MG63 (cell line): ENCODE measurements around the gene OPCML. TPM values are rescaled to one million over a fixed set of nuclear protein-coding genes. Genes with fewer than 3 reads are reported as not detected.

Experiments
- DNase-seq: peaks from one replicate; pipeline ENCODE4 v3.0.0-alpha.2; 2020
- H3K27me3 ChIP-seq: fragments of 250-450 bp; sonication (Bioruptor Pico); 2 replicates; pipeline ENCODE4 v1.5.1; 2020; ENCODE audit warnings: mild to moderate bottlenecking, moderate library complexity
- H3K36me3 ChIP-seq: fragments of 250-450 bp; sonication (Bioruptor Pico); 2 replicates; pipeline ENCODE4 v1.5.1; 2020; ENCODE audit warnings: mild to moderate bottlenecking, moderate library complexity
- H3K4me3 ChIP-seq: fragments of 250-450 bp; sonication (Bioruptor Pico); 2 replicates; pipeline ENCODE4 v1.5.1; 2020; ENCODE audit warnings: mild to moderate bottlenecking, moderate library complexity
- H3K9me3 ChIP-seq: fragments of 250-450 bp; sonication (Bioruptor Pico); 2 replicates; pipeline ENCODE4 v1.5.1; 2020; ENCODE audit warnings: mild to moderate bottlenecking, moderate library complexity
- total RNA-seq: library from RNA; depleted of rRNA; stranded (reverse); fragments of >200 nt; shearing (Covaris generic); gene quantifications from 2 replicates; pipeline ENCODE4 v1.2.3, GENCODE V29; 2014; ENCODE audit warnings: low replicate concordance

The OPCML gene
- total RNA-seq, 1 experiment from 2014 or later, result not detected

- DNase-seq, result no peak
- Histone ChIP-seq H3K36me3 (no peaks in the 10 kb centered on the region), H3K9me3 (no peaks in the 10 kb centered on the region), H3K4me3 (no peak overlapping the region), H3K27me3 (no peaks in the 10 kb centered on the region)
These were observed 676.3 kb downstream of the OPCML start for GRCh38 chr11:132856032-132856431.

DNA sequence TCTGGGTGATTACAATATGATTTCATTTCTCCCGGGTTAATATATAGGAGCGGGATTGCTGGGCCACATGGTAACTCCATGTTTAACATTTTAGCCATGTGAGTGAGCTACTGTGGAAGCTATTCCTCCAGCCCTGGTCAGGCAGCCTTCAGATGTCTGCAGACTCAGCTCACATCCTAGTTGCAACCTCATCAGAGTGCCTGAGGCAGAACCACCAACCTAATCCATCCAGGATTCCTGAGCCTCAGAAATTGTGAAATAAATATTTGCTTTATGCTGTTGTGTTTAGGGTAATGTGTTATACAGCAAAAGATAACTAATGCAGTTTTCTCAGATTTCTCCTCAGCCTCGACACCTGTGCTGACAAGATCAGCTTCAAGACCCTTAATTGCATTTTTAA lies 676.8 kb downstream of the OPCML start:
- DNase-seq, result no peak
- Histone ChIP-seq H3K36me3 (no peaks in the 10 kb centered on the region), H3K4me3 (no peak overlapping the region), H3K27me3 (no peaks in the 10 kb centered on the region), H3K9me3 (no peaks in the 10 kb centered on the region)

- H3K27me3 ChIP-seq, result no peaks in the 10 kb centered on the region
- no peak for DNase-seq
- no peaks in the 10 kb centered on the region for H3K9me3 ChIP-seq
- no peaks in the 10 kb centered on the region for H3K36me3 ChIP-seq
- H3K4me3 ChIP-seq, result no peak overlapping the region
These were observed 678.4 kb downstream of the OPCML start for GRCh38 chr11:132853886-132854285.

DNA sequence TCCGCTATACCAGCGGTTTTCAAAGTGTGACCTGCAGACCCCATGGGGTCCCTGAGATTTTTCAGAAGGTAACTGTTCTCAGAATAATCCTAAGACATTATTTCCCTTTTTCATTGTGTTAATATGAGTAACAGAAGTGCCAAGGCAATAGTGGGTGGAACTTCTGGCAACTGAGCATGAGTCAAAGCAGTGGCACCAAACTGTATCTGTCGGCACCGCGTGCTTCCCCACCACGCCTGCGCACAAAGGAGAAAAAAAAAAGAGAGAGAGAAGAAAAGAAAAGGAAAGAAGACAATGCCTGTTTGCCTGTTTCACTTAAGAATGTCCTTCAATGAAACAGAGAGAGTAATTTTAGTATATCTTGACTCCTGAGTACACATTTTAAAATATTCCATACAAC lies 679.9 kb downstream of the OPCML start:
- H3K36me3 ChIP-seq, result no peaks in the 10 kb centered on the region
- no peak for DNase-seq
- no peak overlapping the region for H3K4me3 ChIP-seq
- H3K9me3 ChIP-seq, result no peaks in the 10 kb centered on the region
- H3K27me3 ChIP-seq, result no peaks in the 10 kb centered on the region

- Histone ChIP-seq H3K27me3 (no peaks in the 10 kb centered on the region), H3K4me3 (no peak overlapping the region), H3K9me3 (no peaks in the 10 kb centered on the region), H3K36me3 (no peaks in the 10 kb centered on the region)
- no peak for DNase-seq
These were observed 681.1 kb downstream of the OPCML start for GRCh38 chr11:132851247-132851646.

GRCh38 chr11:132850266-132850665 lies 682.0 kb downstream of the OPCML start:
- H3K36me3 ChIP-seq, result no peaks in the 10 kb centered on the region
- no peak overlapping the region for H3K4me3 ChIP-seq
- H3K27me3 ChIP-seq, result no peaks in the 10 kb centered on the region
- H3K9me3 ChIP-seq, result no peaks in the 10 kb centered on the region
- no peak for DNase-seq

GRCh38 chr11:132848336-132848735 lies 684.0 kb downstream of the OPCML start:
- Histone ChIP-seq H3K9me3 (no peaks in the 10 kb centered on the region), H3K27me3 (no peaks in the 10 kb centered on the region), H3K4me3 (no peak overlapping the region), H3K36me3 (no peaks in the 10 kb centered on the region)
- no peak for DNase-seq

GRCh38 chr11:132846075-132846474 lies 686.2 kb downstream of the OPCML start:
- Histone ChIP-seq H3K9me3 (no peaks in the 10 kb centered on the region), H3K36me3 (no peaks in the 10 kb centered on the region), H3K4me3 (no peak overlapping the region), H3K27me3 (no peaks in the 10 kb centered on the region)
- DNase-seq, result no peak

- peak; percentile 53 for DNase-seq
- Histone ChIP-seq H3K27me3 (no peaks in the 10 kb centered on the region), H3K4me3 (no peak overlapping the region), H3K9me3 (no peaks in the 10 kb centered on the region), H3K36me3 (no peaks in the 10 kb centered on the region)
These were observed 687.2 kb downstream of the OPCML start for GRCh38 chr11:132844956-132845696.

DNA sequence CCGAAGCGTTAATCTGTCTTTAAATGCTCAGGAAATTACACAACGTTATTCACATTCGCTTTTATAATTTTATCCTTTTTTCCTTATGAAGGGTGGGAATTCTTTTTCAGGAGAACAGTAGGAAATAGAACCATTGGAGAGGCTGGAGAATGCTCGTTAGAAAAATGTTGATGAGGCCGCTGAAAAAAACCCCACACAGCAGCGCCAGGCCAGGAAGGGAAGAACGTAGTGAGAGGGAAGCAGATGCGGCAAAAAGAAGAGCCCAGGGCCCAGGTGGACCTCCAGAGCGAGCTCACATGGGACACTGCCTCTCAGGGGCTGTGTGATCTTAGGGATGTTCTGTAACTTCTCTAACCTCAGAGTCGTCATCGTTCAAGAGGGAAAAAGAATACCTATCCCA lies 691.6 kb downstream of the OPCML start:
- no peak overlapping the region for H3K4me3 ChIP-seq
- no peaks in the 10 kb centered on the region for H3K9me3 ChIP-seq
- H3K27me3 ChIP-seq, result no peaks in the 10 kb centered on the region
- H3K36me3 ChIP-seq, result no peaks in the 10 kb centered on the region
- DNase-seq, result no peak

- H3K36me3 ChIP-seq, result no peaks in the 10 kb centered on the region
- no peak for DNase-seq
- H3K9me3 ChIP-seq, result no peaks in the 10 kb centered on the region
- no peak overlapping the region for H3K4me3 ChIP-seq
- no peaks in the 10 kb centered on the region for H3K27me3 ChIP-seq
These were observed 692.1 kb downstream of the OPCML start for GRCh38 chr11:132840191-132840590.

DNA sequence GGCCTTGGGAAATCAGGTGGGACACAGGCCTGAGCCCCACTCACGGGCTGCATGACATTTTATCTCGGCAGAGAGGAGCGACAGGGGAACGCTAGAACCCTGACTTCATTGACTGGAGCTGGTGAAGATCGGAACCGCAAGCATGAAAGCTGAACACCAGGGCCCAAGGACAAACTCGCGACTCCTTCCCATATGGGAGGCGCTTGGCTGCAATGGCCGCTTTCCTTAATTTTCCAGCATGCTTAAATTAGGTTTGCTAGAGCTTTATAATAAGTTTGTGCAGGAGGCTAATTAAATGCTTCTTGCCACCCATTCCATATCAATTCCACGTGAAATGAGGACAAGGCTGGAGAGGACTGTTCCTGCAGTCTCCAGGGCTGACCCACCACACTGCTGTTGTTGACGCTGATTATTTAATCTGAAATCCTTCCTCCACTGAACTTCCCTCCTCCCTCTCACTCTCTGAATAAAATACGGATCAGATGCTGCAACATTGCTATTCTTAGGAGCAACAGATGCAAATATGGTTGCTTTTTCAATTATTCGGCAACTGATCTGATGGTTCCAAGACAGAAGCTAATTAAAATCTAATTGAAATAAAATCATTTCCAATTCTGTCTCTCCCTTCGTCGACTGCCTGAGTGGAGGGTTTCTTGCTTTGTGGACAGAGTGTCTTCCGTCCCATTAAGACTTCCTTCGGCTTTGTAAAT lies 692.9 kb downstream of the OPCML start:
- H3K9me3 ChIP-seq, result no peaks in the 10 kb centered on the region
- no peaks in the 10 kb centered on the region for H3K36me3 ChIP-seq
- no peak overlapping the region for H3K4me3 ChIP-seq
- H3K27me3 ChIP-seq, result no peaks in the 10 kb centered on the region
- no peak for DNase-seq

DNA sequence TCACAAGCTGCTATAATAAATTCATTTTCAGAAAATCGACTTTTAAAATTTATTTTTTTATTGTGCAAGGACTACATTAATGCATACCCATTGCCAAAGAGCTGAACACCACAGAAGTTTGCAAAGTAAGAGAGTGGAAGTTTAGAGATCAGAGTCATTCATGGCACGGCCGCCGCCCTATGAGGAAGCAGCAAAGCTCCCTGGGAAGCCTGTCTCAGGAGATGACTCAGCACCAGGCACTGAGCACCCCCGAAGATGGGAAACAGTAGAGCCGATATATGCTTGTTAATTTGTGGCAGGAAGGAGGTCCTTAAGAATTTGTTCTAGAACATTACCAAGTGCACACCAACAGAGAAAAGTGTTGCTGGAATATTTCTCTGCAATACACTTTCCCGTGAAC lies 693.7 kb downstream of the OPCML start:
- H3K27me3 ChIP-seq, result no peaks in the 10 kb centered on the region
- H3K4me3 ChIP-seq, result no peak overlapping the region
- H3K36me3 ChIP-seq, result no peaks in the 10 kb centered on the region
- H3K9me3 ChIP-seq, result no peaks in the 10 kb centered on the region
- peak; percentile 68 for DNase-seq

- Histone ChIP-seq H3K27me3 (no peaks in the 10 kb centered on the region), H3K4me3 (no peak overlapping the region), H3K9me3 (no peaks in the 10 kb centered on the region), H3K36me3 (no peaks in the 10 kb centered on the region)
- DNase-seq, result no peak
These were observed 701.0 kb downstream of the OPCML start for GRCh38 chr11:132831272-132831671.

- Histone ChIP-seq H3K9me3 (no peaks in the 10 kb centered on the region), H3K27me3 (no peaks in the 10 kb centered on the region)
- no peak for DNase-seq
These were observed 707.7 kb downstream of the OPCML start for GRCh38 chr11:132824642-132825041.

GRCh38 chr11:132822276-132822675 lies 710.0 kb downstream of the OPCML start:
- DNase-seq, result no peak
- no peak overlapping the region for H3K4me3 ChIP-seq
- H3K36me3 ChIP-seq, result no peaks in the 10 kb centered on the region
- H3K27me3 ChIP-seq, result no peaks in the 10 kb centered on the region
- no peaks in the 10 kb centered on the region for H3K9me3 ChIP-seq

More at GRCh38 chr11:132824642-132825041, 707.7 kb downstream of the OPCML start:
- no peak overlapping the region for H3K4me3 ChIP-seq
- H3K36me3 ChIP-seq, result no peaks in the 10 kb centered on the region

DNA sequence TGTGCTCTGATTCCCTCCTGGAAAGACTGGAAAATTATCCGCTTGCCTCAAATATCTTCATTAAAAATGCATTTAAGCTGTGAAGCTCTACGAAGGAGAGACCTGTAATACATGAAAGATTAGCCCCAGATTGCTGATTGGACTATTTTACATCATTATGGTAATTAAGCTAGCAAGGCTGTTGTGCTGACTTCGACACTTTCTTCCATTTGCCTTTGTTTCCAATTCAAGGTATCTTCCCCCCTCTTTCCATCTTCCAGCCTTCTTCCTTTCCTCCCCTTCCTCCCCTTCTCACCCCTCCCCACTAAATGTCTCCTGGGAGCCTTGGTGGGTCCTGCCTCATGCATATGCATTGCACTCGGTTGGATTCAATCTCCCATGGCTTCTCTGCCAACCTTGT lies 710.8 kb downstream of the OPCML start:
- Histone ChIP-seq H3K9me3 (no peaks in the 10 kb centered on the region), H3K27me3 (no peaks in the 10 kb centered on the region), H3K4me3 (no peak overlapping the region), H3K36me3 (no peaks in the 10 kb centered on the region)
- DNase-seq, result no peak

DNA sequence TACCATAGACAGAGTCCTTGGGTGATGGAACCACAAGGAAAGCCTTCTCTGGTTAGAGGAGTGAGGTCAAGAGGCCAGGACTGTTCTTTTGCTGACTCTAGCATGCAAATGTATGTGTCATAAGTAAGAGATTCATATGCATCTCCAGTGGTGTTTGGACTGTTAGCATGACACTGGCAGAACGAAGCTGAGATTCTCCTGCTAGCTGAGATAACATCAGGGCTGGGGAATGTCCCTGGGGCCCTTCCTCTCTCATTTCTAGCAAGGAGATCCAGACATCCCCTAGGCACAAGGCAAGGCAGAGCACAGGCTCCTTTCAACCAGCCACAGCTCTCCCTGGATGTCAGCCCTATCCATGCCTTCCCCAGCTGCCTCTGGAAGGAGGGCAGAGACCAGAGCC lies 711.3 kb downstream of the OPCML start:
- H3K36me3 ChIP-seq, result no peaks in the 10 kb centered on the region
- DNase-seq, result no peak
- no peaks in the 10 kb centered on the region for H3K9me3 ChIP-seq
- H3K4me3 ChIP-seq, result no peak overlapping the region
- H3K27me3 ChIP-seq, result no peaks in the 10 kb centered on the region
